HG02884 (cell line): Measurements from ENCODE around the gene AXIN2.
"Not testable (repeated sequence)": the region's sequence is repeated elsewhere in the genome, so short reads cannot be mapped to it uniquely, and the experiment has no call there.

ENCODE experiments used
- ATAC-seq: cut with Tn5 transposase; IDR thresholded peaks from one replicate; pipeline ENCODE4 v1.9.1; 2021; ENCODE audit warnings: mild to moderate bottlenecking, moderate library complexity; ENCODE audit not compliant: unreplicated experiment

Gene AXIN2

GRCh38 chr17:65538675-65539529, 22.5 kb downstream of the AXIN2 start:
- ATAC-seq = no peak

- ATAC-seq = no peak
These were observed 23.4 kb downstream of the AXIN2 start for GRCh38 chr17:65537845-65538674.

- ATAC-seq = no peak
These were observed 24.1 kb downstream of the AXIN2 start for GRCh38 chr17:65537343-65537844.

- ATAC-seq = no peak
These were observed 24.7 kb downstream of the AXIN2 start for GRCh38 chr17:65536573-65537342.

- no peak for ATAC-seq
These were observed 25.5 kb downstream of the AXIN2 start for GRCh38 chr17:65535777-65536572.

- ATAC-seq = no peak
These were observed 27.5 kb downstream of the AXIN2 start for GRCh38 chr17:65533852-65534457.

GRCh38 chr17:65533056-65533745, 28.2 kb downstream of the AXIN2 start:
- no peak for ATAC-seq

- no peak for ATAC-seq
These were observed 29.2 kb downstream of the AXIN2 start for GRCh38 chr17:65532101-65532890.

- no peak for ATAC-seq
These were observed 30.0 kb downstream of the AXIN2 start for GRCh38 chr17:65531256-65532100.

- no peak for ATAC-seq
These were observed 30.8 kb downstream of the AXIN2 start for GRCh38 chr17:65530523-65531255.

- no peak for ATAC-seq
These were observed 31.5 kb downstream of the AXIN2 start for GRCh38 chr17:65529761-65530522.

- no peak for ATAC-seq
These were observed 32.3 kb downstream of the AXIN2 start for GRCh38 chr17:65529040-65529633.

GRCh38 chr17:65527857-65528591, 33.4 kb downstream of the AXIN2 start:
- no peak for ATAC-seq

GRCh38 chr17:65527381-65527780, 34.1 kb downstream of the AXIN2 start:
- no peak for ATAC-seq

GRCh38 chr17:65526854-65527253, 34.6 kb downstream of the AXIN2 start:
- not testable (repeated sequence) for ATAC-seq
